ENCODE results near the gene ANKK1. TPM values are rescaled to one million over a fixed set of nuclear protein-coding genes. Genes with fewer than 3 reads are reported as not detected.

ANKK1 gene
- total and polyA plus RNA-seq, 9 of the 15 experiments (the other 6 are each of a cell fraction or from before 2014, with no cell fraction given), result not detected

DNA sequence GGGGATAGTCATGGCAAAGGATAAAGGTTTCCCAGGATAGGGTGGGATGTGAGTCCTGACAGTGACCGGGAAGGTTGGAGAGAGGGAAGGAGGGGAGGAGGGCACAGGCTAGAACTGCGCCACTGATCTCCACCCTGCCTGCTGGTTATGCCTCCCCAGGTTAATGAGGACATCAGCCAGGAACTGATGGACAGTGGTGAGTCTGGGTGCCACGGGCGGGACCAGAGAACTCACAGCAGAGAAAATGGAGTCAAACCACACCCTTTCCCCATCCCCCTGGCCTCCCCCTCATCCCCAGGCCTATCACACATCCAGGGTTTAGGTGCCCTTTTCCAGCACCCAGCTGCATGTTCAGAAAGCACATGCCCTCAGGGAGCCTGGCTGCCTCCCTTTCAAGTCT, 10.2 kb downstream of the ANKK1 start:
- Histone ChIP-seq H3K9ac (ENCODE audit: insufficient read depth in 1 of 2, low read depth in 2 of 2, low read length in 2 of 2) (no peak overlapping the region), H3K79me2 (ENCODE audit: control insufficient read depth, insufficient read depth, low read length) (no peaks in the 10 kb centered on the region), H3K4me1 (replicated peaks in 1 of 2; ENCODE audit: control insufficient read depth in 2 of 2, insufficient read depth in 2 of 2, low read length in 2 of 2) (0 out of 5 replicates have a peak, but pooled peaks cover 0 to 5% of the 10 kb centered on the region in 2 experiments), H4K20me1 (replicated peaks; ENCODE audit: control insufficient read depth, insufficient read depth, low read length) (peaks cover 5% of the 10 kb centered on the region; the same call in 1 of the 2 replicates), H3K4me2 (ENCODE audit: insufficient read depth, low read length) (no peak overlapping the region), H3K9me3 (replicated peaks; ENCODE audit: control insufficient read depth, insufficient read depth, low read depth, low read length) (no peaks in the 10 kb centered on the region), H2AFZ (ENCODE audit: low read depth, low read length) (no peak overlapping the region), H3K9me1 (ENCODE audit: control insufficient read depth, insufficient read depth, low read length) (no peaks in the 10 kb centered on the region), H3K4me3 (no peak overlapping the region), H3K27me3 (ENCODE audit: control insufficient read depth in 2 of 2, insufficient read depth in 2 of 2, low read length in 2 of 2) (peaks cover 10 to 66% of the 10 kb centered on the region in 2 experiments; a peak in 4 of 5 replicates), H3K27ac (ENCODE audit: extremely low read depth, low read depth, low read length) (no peak overlapping the region), H3K36me3 (ENCODE audit: control insufficient read depth, insufficient read depth, low read length) (no peaks in the 10 kb centered on the region)
- FAIRE-seq, result no peak
- no peak for ATAC-seq
- DNase-seq (ENCODE audit: extremely low read depth in 1 of 4, low spot score in 3 of 4), result no peak
- 3% methylated on average over 4 of the region's 4 CpGs for WGBS (ENCODE audit: insufficient coverage, low coverage, missing lambda C conversion rate)
- in situ Hi-C loops (cut with MboI), result no loop called here
- intact Hi-C loops (cut with micrococcal nuclease), result no loop called here
- POLR2A ChIA-PET, result interaction anchor here (0.6 to 1.1 kb wide), 2 partner anchors 24 to 64 kb away, joined by 3 read pairs; no protein-coding TSS in a partner anchor
- TF ChIP-seq NR2C1 (IDR thresholded peaks at IDR 0.05) (no peak), NR2C1 (tag; IDR thresholded peaks at IDR 0.05) (no peak), HMBOX1 (IDR thresholded peaks at IDR 0.05) (no peak), SREBF2 (CRISPR knock-in tag; IDR thresholded peaks at IDR 0.05) (no peak), KLF13 (tag; IDR thresholded peaks at IDR 0.05; ENCODE audit: borderline replicate concordance, low read depth) (no peak), ZNF121 (CRISPR knock-in tag; conservative IDR thresholded peaks at IDR 0.05) (no peak), STAT5B (CRISPR knock-in tag; IDR thresholded peaks at IDR 0.05) (no peak), NFRKB (IDR thresholded peaks at IDR 0.05; ENCODE audit: low read depth) (no peak), RNF2 (IDR thresholded peaks at IDR 0.05) (no peak), CCAR2 (IDR thresholded peaks at IDR 0.05; ENCODE audit: low read depth, low read length) (no peak), ZNF324 (CRISPR knock-in tag; IDR thresholded peaks at IDR 0.05) (no peak), NR2C2 (CRISPR knock-in tag; IDR thresholded peaks at IDR 0.05) (no peak), NR2C2 (tag; IDR thresholded peaks at IDR 0.05) (no peak), ZNF212 (CRISPR knock-in tag; IDR thresholded peaks at IDR 0.05) (no peak)
- no TSS peak for BruUV-seq (replicated peaks)
- CTCF ChIA-PET (ENCODE audit: low intra/inter-chr PET ratio), result no interaction called here
